PFSK-1 (cell line): ENCODE measurements around the gene NUP133.

Source experiments
- POLR2AphosphoS5 ChIP-seq: IDR thresholded peaks from 2 replicates; pipeline ENCODE4 v1.6.1; 2012; ENCODE audit warnings: low read depth, mild to moderate bottlenecking, control low read depth, low read length, moderate library complexity
- REST ChIP-seq, 2 experiments: IDR thresholded peaks; 2 replicates each; pipeline versions ENCODE4 v1.6.1 to v1.8.0; 2011 to 2012; ENCODE audit warnings: low read depth in 2 of 2, low read length in 2 of 2, control low read depth in 1 of 2, inconsistent platforms in 1 of 2, mild to moderate bottlenecking in 1 of 2, moderate library complexity in 1 of 2; ENCODE audit not compliant: insufficient read depth in 1 of 2
- SIN3A ChIP-seq: IDR thresholded peaks from 2 replicates; pipeline ENCODE4 v1.6.1; 2012; ENCODE audit warnings: mild to moderate bottlenecking, low read length, moderate library complexity, borderline replicate concordance; ENCODE audit not compliant: insufficient read depth

GRCh38 chr1:229454056-229454455 is 54.1 kb downstream of the NUP133 start:
- no peak for TF ChIP-seq SIN3A
- no peak for TF ChIP-seq REST (IDR thresholded peaks at IDR 0.05; ENCODE audit: insufficient read depth in 1 of 2, low read depth in 2 of 2, low read length in 2 of 2)
- TF ChIP-seq POLR2AphosphoS5: no peak
